Right atrium auricular region (tissue), 2 donors: ENCODE measurements around the gene WASF2. TPM values are rescaled to one million over a fixed set of nuclear protein-coding genes. Genes with fewer than 3 reads are reported as not detected.

ENCODE experiments used
- DNase-seq: peaks from one replicate; pipeline ENCODE4 v3.0.0-alpha.2; 2019; ENCODE audit warnings: low spot score
- H3K27ac ChIP-seq, 2 donors: fragments of 200-600 bp; sonication (generic); 1 replicate in 1 of 2; 2 replicates in 1 of 2; pipeline ENCODE4 v1.5.1; 2016 to 2019
- H3K27me3 ChIP-seq, 2 donors: fragments of 200-600 bp; sonication (generic); one replicate each; pipeline versions ENCODE4 v1.5.1 to v1.6.0; 2017 to 2019
- H3K36me3 ChIP-seq: fragments of 200-600 bp; sonication (generic); one replicate; pipeline ENCODE4 v1.5.1; 2016
- H3K4me1 ChIP-seq, 2 donors: fragments of 200-600 bp; sonication (generic); one replicate each; pipeline versions ENCODE4 v1.5.1 to v1.6.0; 2017 to 2019
- H3K4me3 ChIP-seq, 2 donors: fragments of 200-600 bp; sonication (generic); 1 replicate in 1 of 2; 2 replicates in 1 of 2; pipeline ENCODE4 v1.5.1; 2017 to 2019; ENCODE audit warnings: mild to moderate bottlenecking in 1 of 2, moderate library complexity in 1 of 2
- H3K9me3 ChIP-seq, 2 donors: fragments of 200-600 bp; sonication (generic); one replicate each; pipeline ENCODE4 v1.5.1; 2019
- CTCF ChIP-seq, 2 donors: fragments of 200-600 bp; sonication (generic); IDR thresholded peaks; one replicate each; pipeline ENCODE4 v1.5.1; 2019; ENCODE audit warnings: antibody characterized with exemption in 2 of 2
- total RNA-seq, 2 donors: library from RNA; depleted of rRNA; stranded (reverse); fragments of >200 nt; gene quantifications; one replicate each; pipeline ENCODE4 v1.1.0, GENCODE V29; 2016

The WASF2 gene
- total RNA-seq, 2 donors from 2014 or later: 20.7 to 49.0 TPM

GRCh38 chr1:27383039-27383605, 106.8 kb downstream of the WASF2 start, which contains the start of gene CD164L2:
TSS of gene CD164L2 (minus strand) at chr1:27383333. CDS start at chr1:27383239, 94 bp downstream.
- DNase-seq: no peak

GRCh38 chr1:27381969-27382762, 107.8 kb downstream of the WASF2 start:
- no peak for DNase-seq
- H3K27ac ChIP-seq: no peak overlapping the region

More at GRCh38 chr1:27383039-27383605, 106.8 kb downstream of the WASF2 start, which contains the start of gene CD164L2:
- H3K27me3 ChIP-seq: no peaks in the 10 kb centered on the region
- no peaks in the 10 kb centered on the region for H3K9me3 ChIP-seq
- no peaks in the 10 kb centered on the region for H3K36me3 ChIP-seq
- H3K4me3 ChIP-seq: no peak within 1 kb of the TSS
- peaks cover 0 to 17% of the 10 kb centered on the region in 2 donors for H3K4me1 ChIP-seq
- no peak for TF ChIP-seq CTCF (IDR thresholded peaks at IDR 0.05)
- no peak within 1 kb of the TSS for H3K27ac ChIP-seq

GRCh38 chr1:27380766-27381733, 108.9 kb downstream of the WASF2 start:
- no peak overlapping the region for H3K27ac ChIP-seq
- H3K27me3 ChIP-seq: no peaks in the 10 kb centered on the region
- no peaks in the 10 kb centered on the region for H3K9me3 ChIP-seq
- H3K4me1 ChIP-seq: peaks cover 0 to 17% of the 10 kb centered on the region in 2 donors
- no peaks in the 10 kb centered on the region for H3K36me3 ChIP-seq
- no peak for TF ChIP-seq CTCF (IDR thresholded peaks at IDR 0.05)
- no peak overlapping the region for H3K4me3 ChIP-seq
- no peak for DNase-seq

More at GRCh38 chr1:27381969-27382762, 107.8 kb downstream of the WASF2 start:
- TF ChIP-seq CTCF (IDR thresholded peaks at IDR 0.05): no peak
- Histone ChIP-seq H3K27me3 (no peaks in the 10 kb centered on the region), H3K4me3 (no peak overlapping the region), H3K4me1 (peaks cover 0 to 17% of the 10 kb centered on the region in 2 donors), H3K36me3 (no peaks in the 10 kb centered on the region), H3K9me3 (no peaks in the 10 kb centered on the region)

GRCh38 chr1:27380224-27380623, 109.7 kb downstream of the WASF2 start:
- H3K36me3 ChIP-seq: no peaks in the 10 kb centered on the region
- no peak for DNase-seq
- TF ChIP-seq CTCF (IDR thresholded peaks at IDR 0.05): no peak
- H3K4me3 ChIP-seq: no peak overlapping the region
- H3K27ac ChIP-seq: no peak overlapping the region
- no peaks in the 10 kb centered on the region for H3K27me3 ChIP-seq
- H3K9me3 ChIP-seq: no peaks in the 10 kb centered on the region
- H3K4me1 ChIP-seq: peaks cover 0 to 17% of the 10 kb centered on the region in 2 donors

GRCh38 chr1:27379564-27380122, 110.3 kb downstream of the WASF2 start:
- Histone ChIP-seq H3K4me3 (no peak overlapping the region), H3K27me3 (no peaks in the 10 kb centered on the region), H3K4me1 (peaks cover 0 to 17% of the 10 kb centered on the region in 2 donors), H3K9me3 (no peaks in the 10 kb centered on the region), H3K27ac (no peak overlapping the region), H3K36me3 (no peaks in the 10 kb centered on the region)
- DNase-seq: no peak
- no peak for TF ChIP-seq CTCF (IDR thresholded peaks at IDR 0.05)
